GM18507 (cell line): Measurements from ENCODE around the gene AIRE.

Experiments
- DNase-seq: peaks from one replicate; pipeline ENCODE4 v3.0.0; 2011; ENCODE audit warnings: low read depth; ENCODE audit not compliant: insufficient read length; ENCODE audit errors: extremely low spot score
- FAIRE-seq: peaks from 2 replicates; lab custom pipeline; 2011; peaks lifted over from hg19 to GRCh38; lab: Jason Lieb, UNC

Gene AIRE

GRCh38 chr21:44318489-44319285 is 33.0 kb downstream of the AIRE start:
- DNase-seq: no peak
- FAIRE-seq: no peak

GRCh38 chr21:44319407-44320065 is 33.9 kb downstream of the AIRE start:
- FAIRE-seq (no peak), DNase-seq (no peak)

GRCh38 chr21:44320847-44321246 is 35.2 kb downstream of the AIRE start:
- FAIRE-seq: no peak
- no peak for DNase-seq

GRCh38 chr21:44321846-44322450 is 36.3 kb downstream of the AIRE start:
- FAIRE-seq: no peak
- DNase-seq: no peak

- FAIRE-seq (no peak), DNase-seq (no peak)
Observed at GRCh38 chr21:44322621-44323325, 37.1 kb downstream of the AIRE start.

- FAIRE-seq (no peak), DNase-seq (no peak)
Observed at GRCh38 chr21:44323591-44323990, 37.9 kb downstream of the AIRE start.

- FAIRE-seq (no peak), DNase-seq (no peak)
Observed at GRCh38 chr21:44324106-44324853, 38.6 kb downstream of the AIRE start.

GRCh38 chr21:44324854-44325107 is 39.1 kb downstream of the AIRE start:
- no peak for DNase-seq
- FAIRE-seq: no peak

GRCh38 chr21:44325386-44326271 is 40.0 kb downstream of the AIRE start:
- no peak for FAIRE-seq

GRCh38 chr21:44326272-44326647 is 40.6 kb downstream of the AIRE start:
- DNase-seq (no peak), FAIRE-seq (no peak)

More at GRCh38 chr21:44325386-44326271, 40.0 kb downstream of the AIRE start:
- no peak for DNase-seq

GRCh38 chr21:44326716-44327602 is 41.3 kb downstream of the AIRE start:
- no peak for FAIRE-seq
- DNase-seq: no peak

GRCh38 chr21:44327603-44327974 is 41.9 kb downstream of the AIRE start:
- DNase-seq: no peak
- FAIRE-seq: no peak

GRCh38 chr21:44328242-44328895 is 42.7 kb downstream of the AIRE start:
- DNase-seq: no peak
- no peak for FAIRE-seq

GRCh38 chr21:44329086-44329889 is 43.6 kb downstream of the AIRE start:
- no peak for FAIRE-seq
- no peak for DNase-seq

GRCh38 chr21:44329971-44330681 is 44.5 kb downstream of the AIRE start:
- no peak for DNase-seq
- no peak for FAIRE-seq

- DNase-seq (no peak), FAIRE-seq (no peak)
Observed at GRCh38 chr21:44330698-44331097, 45.0 kb downstream of the AIRE start.
